IPS DF 4.7 (cell line): ENCODE data around the gene CA5A.
"Not testable (repeated sequence)": the region's sequence is repeated elsewhere in the genome, so short reads cannot be mapped to it uniquely, and the experiment has no call there.

Experiments used
- DNase-seq: peaks from one replicate; pipeline ENCODE4 v3.0.0-alpha.2; 2013; ENCODE audit warnings: low spot score; ENCODE audit errors: extremely low read depth

CA5A gene

DNA sequence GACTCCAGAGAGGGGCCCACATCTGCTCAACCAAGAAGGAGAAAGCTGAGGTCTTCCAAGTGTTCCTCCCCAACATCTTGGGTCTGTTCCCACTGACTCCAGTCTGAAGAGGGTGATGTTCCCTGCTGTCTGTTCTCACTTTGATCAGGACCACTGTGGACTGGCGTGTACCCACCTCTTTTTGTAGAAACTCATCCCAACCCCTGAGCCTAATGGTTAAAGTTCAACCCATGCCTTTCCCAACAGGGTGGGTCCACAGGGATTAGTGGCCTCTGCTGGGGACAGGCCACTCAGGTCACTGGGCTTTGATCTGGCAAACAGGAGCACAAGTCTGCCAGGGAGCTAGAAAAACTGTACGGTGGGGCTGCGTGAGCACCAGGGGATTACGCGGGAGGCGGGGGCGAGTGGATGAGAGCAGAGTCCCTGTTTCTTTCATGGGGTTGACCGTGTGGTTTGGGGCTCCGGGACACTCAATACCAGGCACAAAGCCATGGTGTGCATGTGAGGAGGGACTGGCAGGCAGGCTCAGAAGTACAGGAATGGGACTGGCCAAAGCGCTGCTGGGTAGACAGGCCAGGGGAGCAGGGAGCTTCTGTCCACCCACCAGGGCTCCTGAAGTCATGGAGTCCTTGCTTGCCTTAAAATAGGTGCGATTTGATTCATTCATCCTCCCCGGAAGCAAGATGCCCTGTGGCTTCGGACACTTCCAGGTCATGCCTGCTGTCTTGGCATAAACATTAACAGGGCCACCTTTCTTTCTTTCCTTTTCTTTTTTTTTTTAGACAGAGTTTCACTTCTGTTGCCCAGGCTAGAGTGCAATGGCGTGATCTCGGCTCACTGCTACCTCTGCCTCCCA is at the start of gene CA5A:
Gene CA5A (minus strand): TSS at position 155 of the 856 bp plus-strand sequence. CDS start 79 bp downstream, at position 76.
- no peak for DNase-seq

- DNase-seq = not testable (repeated sequence)
Observed at GRCh38 chr16:87985493-87985892, 49.2 kb upstream of the CA5A start.

GRCh38 chr16:87984632-87985267 is 48.4 kb upstream of the CA5A start:
- DNase-seq = no peak

DNA sequence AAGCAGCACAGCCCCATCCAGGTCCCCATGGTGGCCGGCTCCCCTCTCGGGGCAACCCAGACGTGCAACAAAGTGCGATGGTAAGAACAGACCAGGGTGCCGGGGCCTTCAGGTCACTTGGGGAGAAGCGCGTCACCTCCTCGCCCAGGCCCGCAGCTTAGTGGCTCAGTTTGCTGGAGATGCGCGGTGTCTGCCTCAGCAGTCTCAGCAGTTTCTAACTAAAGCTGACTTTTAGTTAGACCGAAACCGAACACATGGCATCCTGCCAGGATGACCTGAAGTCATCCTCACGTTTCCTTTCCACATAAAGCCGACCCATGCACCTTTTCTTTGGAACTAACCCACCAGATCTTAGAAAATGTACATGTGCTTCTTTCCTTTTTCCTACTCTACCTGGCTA is 47.9 kb upstream of the CA5A start:
- not testable (repeated sequence) for DNase-seq

DNA sequence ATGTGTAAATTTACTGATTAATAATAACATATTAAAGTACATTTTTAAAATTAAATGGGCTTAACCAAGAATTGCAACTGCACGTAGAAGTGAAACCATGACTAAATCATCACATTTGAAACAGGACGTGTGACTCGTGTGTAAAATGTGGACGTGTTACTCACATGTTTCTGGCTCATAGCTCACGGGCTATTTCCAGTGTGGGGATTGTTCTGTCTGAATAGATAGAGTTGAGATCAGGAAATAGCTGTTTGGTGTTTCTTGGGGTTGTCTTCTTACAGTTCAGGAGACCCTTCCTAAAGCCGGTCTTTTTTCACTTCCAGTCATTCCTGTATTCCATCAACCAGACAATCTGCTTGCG is 47.4 kb upstream of the CA5A start:
- DNase-seq = not testable (repeated sequence)

- not testable (repeated sequence) for DNase-seq
Observed at GRCh38 chr16:87983072-87983736, 46.9 kb upstream of the CA5A start.

GRCh38 chr16:87982581-87983041 is 46.3 kb upstream of the CA5A start:
- DNase-seq = no peak

DNA sequence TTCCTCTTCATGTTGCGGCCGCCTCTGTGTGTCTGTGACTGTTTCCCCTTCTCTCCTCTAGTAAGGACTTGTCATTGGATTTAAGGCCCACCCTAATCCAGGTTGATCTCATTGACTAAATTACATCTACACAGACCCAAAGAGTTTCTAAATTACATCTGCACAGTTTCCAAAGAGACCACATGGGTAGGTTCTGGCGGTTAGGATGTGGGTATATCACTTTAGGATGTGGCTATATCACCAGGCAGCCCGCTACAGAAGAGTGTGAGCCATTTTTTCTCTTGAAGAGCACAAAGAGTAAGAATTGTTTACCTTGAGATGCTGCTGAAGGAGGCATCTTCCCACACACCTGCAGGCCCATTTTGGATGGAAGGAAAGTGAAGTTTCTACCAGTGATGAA is 45.0 kb upstream of the CA5A start:
- not testable (repeated sequence) for DNase-seq

DNA sequence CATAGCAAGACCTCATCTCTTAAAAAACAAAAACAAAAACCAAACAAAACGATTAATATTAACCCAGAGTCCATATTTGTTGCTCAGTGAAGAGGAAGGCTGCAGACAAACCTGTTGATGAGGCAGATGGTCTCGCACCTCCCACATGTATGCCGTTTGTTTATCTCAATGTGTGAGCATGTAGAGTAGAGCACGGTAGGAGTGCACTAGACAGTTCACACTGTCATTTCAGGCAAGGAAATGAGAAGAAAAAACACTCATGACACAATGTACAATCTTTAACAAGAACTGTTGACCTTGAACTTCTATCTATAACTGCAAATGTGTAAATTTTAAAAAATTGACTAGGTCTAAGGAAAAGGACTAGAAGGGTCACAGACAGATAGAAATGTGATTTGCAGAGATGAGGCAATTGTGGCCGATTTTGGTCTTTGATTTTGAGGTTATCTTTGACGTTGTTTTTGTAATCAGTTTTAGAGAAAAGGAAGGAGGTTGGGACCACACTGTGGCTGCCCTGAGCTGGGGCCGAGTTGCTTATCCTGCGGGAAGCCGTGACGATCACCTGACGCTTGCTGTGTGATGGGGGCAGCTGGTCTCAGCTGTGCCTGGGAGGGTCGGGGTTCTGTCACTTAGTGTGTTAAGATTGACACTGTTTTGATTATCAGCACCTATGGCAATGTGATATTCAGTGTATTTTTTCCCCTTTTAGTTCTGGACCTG is 43.7 kb upstream of the CA5A start:
- not testable (repeated sequence) for DNase-seq

DNA sequence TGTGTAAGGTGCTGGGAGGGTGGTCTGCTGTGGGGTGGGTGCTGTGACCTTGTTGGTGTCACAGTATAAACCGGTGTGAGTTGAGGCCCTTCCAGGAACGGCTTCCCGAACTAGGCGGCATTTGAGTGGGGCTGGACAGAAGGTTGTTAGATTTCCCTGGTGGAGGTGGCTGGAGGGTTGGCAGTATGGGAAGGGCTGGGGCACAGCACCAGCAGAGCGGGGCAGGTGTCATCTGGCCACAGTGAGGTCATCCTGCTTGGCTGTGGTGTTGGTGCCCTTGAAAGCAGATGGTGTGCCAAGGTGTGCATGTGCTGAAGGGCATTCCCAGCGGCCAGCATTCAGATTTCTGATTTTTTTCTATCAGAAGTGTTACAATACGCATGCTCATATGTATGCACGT is 43.0 kb upstream of the CA5A start:
- DNase-seq = no peak

GRCh38 chr16:87978127-87978526 is 41.8 kb upstream of the CA5A start:
- DNase-seq = no peak

DNA sequence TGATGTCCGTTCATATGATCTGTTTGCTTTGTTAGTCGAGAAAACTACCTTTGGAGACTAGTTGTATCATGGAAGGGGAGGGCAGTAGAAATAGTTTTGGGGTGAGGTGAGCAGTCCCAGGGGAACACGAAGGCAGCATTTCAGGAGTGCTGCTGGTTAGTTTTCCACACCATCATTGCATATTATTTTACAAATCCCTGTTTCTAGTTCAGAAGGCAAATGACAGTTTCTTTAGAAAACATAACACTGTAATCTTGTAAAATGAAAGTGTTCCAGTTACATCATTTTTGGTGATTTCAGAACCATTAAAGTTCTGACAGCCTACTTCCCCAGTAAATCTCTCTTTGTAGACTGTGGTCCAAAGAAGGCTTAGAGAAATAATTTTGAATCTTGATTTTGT is 40.3 kb upstream of the CA5A start:
- no peak for DNase-seq

DNA sequence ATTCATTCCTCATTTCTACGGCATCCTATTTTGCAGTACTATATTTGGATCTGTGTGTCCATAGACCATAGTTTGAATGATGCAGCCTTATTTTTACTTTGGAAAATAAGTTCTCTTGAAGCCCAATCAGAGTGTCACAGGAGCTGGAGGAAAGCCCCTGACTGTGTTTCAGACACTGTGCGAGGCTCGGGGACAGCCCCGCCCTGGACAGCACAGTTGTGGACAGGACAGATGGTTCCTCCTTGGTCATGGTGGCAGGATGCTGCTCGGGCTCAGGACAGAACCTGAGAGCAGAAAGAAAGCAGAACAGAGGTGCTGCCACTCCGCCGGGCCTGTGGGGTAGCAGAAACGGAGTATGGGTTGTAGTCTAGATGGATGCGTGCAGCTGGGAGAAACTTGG is 37.8 kb upstream of the CA5A start:
- DNase-seq = no peak

- DNase-seq = no peak
Observed at GRCh38 chr16:87973717-87974116, 37.4 kb upstream of the CA5A start.

- DNase-seq = no peak
Observed at GRCh38 chr16:87971933-87972332, 35.6 kb upstream of the CA5A start.

GRCh38 chr16:87970186-87970585 is 33.9 kb upstream of the CA5A start:
- DNase-seq = no peak

DNA sequence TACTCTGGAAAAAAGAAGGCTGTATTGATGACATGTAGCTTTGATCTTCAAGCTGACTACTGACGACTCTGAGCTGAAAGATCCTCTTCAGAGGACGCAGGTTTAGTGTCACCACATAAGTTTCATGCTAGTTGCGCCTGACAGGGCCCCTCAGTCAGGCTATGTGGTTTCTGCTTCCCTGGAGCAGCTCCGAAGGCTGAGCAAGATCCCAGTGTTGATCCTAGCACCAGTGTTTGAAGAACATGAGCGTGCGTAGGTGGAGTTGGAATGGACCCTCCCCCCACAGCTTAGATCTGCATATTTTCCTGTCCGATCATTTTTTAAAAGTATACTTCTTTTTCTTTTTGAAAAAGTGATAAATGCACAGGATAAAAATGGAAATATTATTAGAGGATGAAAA is 32.2 kb upstream of the CA5A start:
- DNase-seq = no peak

GRCh38 chr16:87966685-87967185 is 30.4 kb upstream of the CA5A start:
- DNase-seq = no peak

GRCh38 chr16:87966064-87966645 is 29.8 kb upstream of the CA5A start:
- DNase-seq = no peak

- no peak for DNase-seq
Observed at GRCh38 chr16:87965417-87965816, 29.1 kb upstream of the CA5A start.

GRCh38 chr16:87964049-87964659 is 27.8 kb upstream of the CA5A start:
- no peak for DNase-seq
